LNCaP clone FGC (cell line): Measurements from ENCODE around the gene ATRNL1.

ENCODE experiments used
- DNase-seq: peaks from one replicate; pipeline ENCODE4 v3.0.0-alpha.2; 2011; ENCODE audit warnings: low read depth
- H3K4me3 ChIP-seq: 2 replicates; pipeline ENCODE4 v1.5.1; 2011; ENCODE audit warnings: mild to moderate bottlenecking, low read depth, low read length, control low read depth
- CTCF ChIP-seq: IDR thresholded peaks from 2 replicates; pipeline ENCODE4 v1.5.1; 2012; ENCODE audit warnings: mild to moderate bottlenecking; ENCODE audit not compliant: control insufficient read depth, insufficient read depth; ENCODE audit errors: extremely low read depth

The ATRNL1 gene

GRCh38 chr10:115830265-115830970 is 737.3 kb downstream of the ATRNL1 start:
- DNase-seq = no peak
- no peak for TF ChIP-seq CTCF
- H3K4me3 ChIP-seq = no peak overlapping the region

GRCh38 chr10:115831016-115831415 is 737.9 kb downstream of the ATRNL1 start:
- no peak for DNase-seq
- TF ChIP-seq CTCF = no peak
- no peak overlapping the region for H3K4me3 ChIP-seq

- H3K4me3 ChIP-seq = no peak overlapping the region
- DNase-seq = no peak
- no peak for TF ChIP-seq CTCF
Measured at GRCh38 chr10:115833119-115833518, 740.0 kb downstream of the ATRNL1 start.

- TF ChIP-seq CTCF = no peak
- DNase-seq = no peak
- H3K4me3 ChIP-seq = no peak overlapping the region
Measured at GRCh38 chr10:115844591-115844990, 751.4 kb downstream of the ATRNL1 start.

- TF ChIP-seq CTCF = no peak
- H3K4me3 ChIP-seq = no peak overlapping the region
- no peak for DNase-seq
Measured at GRCh38 chr10:115845921-115846320, 752.8 kb downstream of the ATRNL1 start.

- DNase-seq = no peak
- no peak for TF ChIP-seq CTCF
- no peak overlapping the region for H3K4me3 ChIP-seq
Measured at GRCh38 chr10:115846528-115846927, 753.4 kb downstream of the ATRNL1 start.

GRCh38 chr10:115849197-115849596 is 756.0 kb downstream of the ATRNL1 start:
- no peak overlapping the region for H3K4me3 ChIP-seq
- DNase-seq = no peak
- TF ChIP-seq CTCF = no peak
